Caco-2 (cell line): Measurements from ENCODE around the gene AFMID. TPM values are rescaled to one million over a fixed set of nuclear protein-coding genes. Genes with fewer than 3 reads are reported as not detected.

Experiments
- BruUV-seq: library from RNA; stranded (reverse); fragments of 400-500 nt; replicated peaks from 2 replicates; lab custom pipeline; 2021; lab: Mats Ljungman, UMichigan
- CTCF ChIA-PET: fragments of 300-600 bp; sonication (Branson Sonifier 250); formaldehyde crosslinking; loops from one replicate; lab custom pipeline; 2022; ENCODE audit warnings: antibody characterized with exemption; lab: Charles Lee
- POLR2A ChIA-PET: fragments of 300-600 bp; sonication (Branson Sonifier 250); formaldehyde crosslinking; loops from one replicate; lab custom pipeline; 2022; ENCODE audit warnings: antibody characterized with exemption; lab: Charles Lee
- DNase-seq, 2 experiments: peaks; one replicate each; pipeline versions ENCODE4 v3.0.0 to v3.0.0-alpha.2; 2020 to 2022
- H3K27me3 ChIP-seq: replicated peaks from 2 replicates; pipeline ENCODE4 v1.6.0; 2011; ENCODE audit warnings: low read length; ENCODE audit not compliant: control insufficient read depth, insufficient read depth
- H3K36me3 ChIP-seq: 2 replicates; pipeline ENCODE4 v1.5.1; 2011; ENCODE audit warnings: low read length; ENCODE audit not compliant: control insufficient read depth, insufficient read depth
- H3K4me1 ChIP-seq: fragments of 250-450 bp; sonication (Bioruptor Pico); 2 replicates; pipeline ENCODE4 v1.5.1; 2020; ENCODE audit warnings: mild to moderate bottlenecking
- H3K4me3 ChIP-seq: 2 replicates; pipeline ENCODE4 v1.5.1; 2011; ENCODE audit warnings: low read depth, mild to moderate bottlenecking, control low read depth, low read length
- H3K9me3 ChIP-seq: fragments of 250-450 bp; sonication (Bioruptor Pico); 2 replicates; pipeline ENCODE4 v1.5.1; 2020; ENCODE audit warnings: mild to moderate bottlenecking, moderate library complexity
- H3K27ac Mint-ChIP-seq: one replicate; pipeline ENCODE4 v1.8.0; 2022; ENCODE audit warnings: mixed read lengths; ENCODE audit not compliant: unreplicated experiment
- H3K27me3 Mint-ChIP-seq: one replicate; pipeline ENCODE4 v1.8.0; 2022; ENCODE audit warnings: mixed read lengths; ENCODE audit not compliant: insufficient read depth, unreplicated experiment
- H3K36me3 Mint-ChIP-seq: one replicate; pipeline ENCODE4 v1.8.0; 2022; ENCODE audit warnings: mild to moderate bottlenecking, mixed read lengths; ENCODE audit not compliant: insufficient read depth, unreplicated experiment
- H3K4me1 Mint-ChIP-seq: one replicate; pipeline ENCODE4 v1.8.0; 2022; ENCODE audit warnings: low read depth, mixed read lengths; ENCODE audit not compliant: unreplicated experiment
- H3K4me3 Mint-ChIP-seq: one replicate; pipeline ENCODE4 v1.8.0; 2022; ENCODE audit warnings: mild to moderate bottlenecking, moderate library complexity, mixed read lengths; ENCODE audit not compliant: unreplicated experiment
- H3K9me3 Mint-ChIP-seq: one replicate; pipeline ENCODE4 v1.8.0; 2022; ENCODE audit warnings: mixed read lengths; ENCODE audit not compliant: unreplicated experiment
- intact Hi-C: fragments of 100-400 bp; cut with micrococcal nuclease; formaldehyde crosslinking; loops from one replicate; pipeline ENCODE4 v1.10.0; 2022; ENCODE audit not compliant: unreplicated experiment
- total RNA-seq: library from RNA; stranded (reverse); gene quantifications from 2 replicates; pipeline ENCODE4 v1.2.3, GENCODE V29; 2022
- TF ChIP-seq, protein P1 (sequence below), 2 experiments: fragments of 200-600 bp in 1 of 2; IDR thresholded peaks; 1 replicate in 1 of 2; 2 replicates in 1 of 2; pipeline versions ENCODE4 v1.5.1 to v1.8.0; 2011 to 2022; ENCODE audit warnings: antibody characterized with exemption in 1 of 2, control low read depth in 1 of 2, inconsistent platforms in 1 of 2, low read depth in 1 of 2, low read length in 1 of 2, mild to moderate bottlenecking in 1 of 2, moderate library complexity in 1 of 2; ENCODE audit not compliant: insufficient read depth in 1 of 2, severe bottlenecking in 1 of 2, unreplicated experiment in 1 of 2

The AFMID gene
- total RNA-seq, 1 experiment from 2014 or later: 83.0 TPM

DNA sequence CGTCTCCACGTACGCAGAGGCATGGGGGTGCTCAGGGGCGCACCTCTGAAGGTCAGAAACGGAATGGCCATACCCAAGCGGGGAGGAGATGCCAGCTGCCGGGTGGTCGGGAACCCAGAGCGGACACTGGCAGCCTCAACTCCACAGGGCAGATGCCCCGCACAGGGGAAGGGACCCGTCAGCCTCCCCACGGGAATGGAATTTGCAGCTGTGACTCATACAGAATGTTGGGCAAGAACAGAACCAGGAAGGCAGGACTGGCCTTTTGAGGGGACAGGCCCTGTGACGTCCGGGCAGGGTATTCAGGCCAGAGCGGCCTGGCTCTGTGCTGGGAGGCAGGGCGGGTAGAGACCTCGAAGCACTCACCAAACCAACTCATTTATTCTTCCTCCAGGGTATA is 7.8 kb upstream of the AFMID start:
- no peak overlapping the region for H3K4me3 ChIP-seq
- no TSS peak for BruUV-seq
- intact Hi-C loops: no loop called here
- Mint-ChIP-seq H3K27ac (peak overlapping the region; percentile 75), H3K9me3 (no peaks in the 10 kb centered on the region), H3K36me3 (peaks cover 97% of the 10 kb centered on the region), H3K4me1 (peaks cover 6% of the 10 kb centered on the region), H3K4me3 (no peak overlapping the region), H3K27me3 (no peaks in the 10 kb centered on the region)
- H3K36me3 ChIP-seq: peaks cover 2% of the 10 kb centered on the region
- CTCF ChIA-PET: interaction anchor here (0.6 kb wide), 1 partner anchor 10 kb away, joined by 3 read pairs; no protein-coding TSS in a partner anchor
- POLR2A ChIA-PET: no interaction called here
- no peaks in the 10 kb centered on the region for H3K27me3 ChIP-seq
- no peaks in the 10 kb centered on the region for H3K9me3 ChIP-seq
- no peaks in the 10 kb centered on the region; the same call in 1 of the 2 replicates for H3K4me1 ChIP-seq
- TF ChIP-seq, protein P1, sequence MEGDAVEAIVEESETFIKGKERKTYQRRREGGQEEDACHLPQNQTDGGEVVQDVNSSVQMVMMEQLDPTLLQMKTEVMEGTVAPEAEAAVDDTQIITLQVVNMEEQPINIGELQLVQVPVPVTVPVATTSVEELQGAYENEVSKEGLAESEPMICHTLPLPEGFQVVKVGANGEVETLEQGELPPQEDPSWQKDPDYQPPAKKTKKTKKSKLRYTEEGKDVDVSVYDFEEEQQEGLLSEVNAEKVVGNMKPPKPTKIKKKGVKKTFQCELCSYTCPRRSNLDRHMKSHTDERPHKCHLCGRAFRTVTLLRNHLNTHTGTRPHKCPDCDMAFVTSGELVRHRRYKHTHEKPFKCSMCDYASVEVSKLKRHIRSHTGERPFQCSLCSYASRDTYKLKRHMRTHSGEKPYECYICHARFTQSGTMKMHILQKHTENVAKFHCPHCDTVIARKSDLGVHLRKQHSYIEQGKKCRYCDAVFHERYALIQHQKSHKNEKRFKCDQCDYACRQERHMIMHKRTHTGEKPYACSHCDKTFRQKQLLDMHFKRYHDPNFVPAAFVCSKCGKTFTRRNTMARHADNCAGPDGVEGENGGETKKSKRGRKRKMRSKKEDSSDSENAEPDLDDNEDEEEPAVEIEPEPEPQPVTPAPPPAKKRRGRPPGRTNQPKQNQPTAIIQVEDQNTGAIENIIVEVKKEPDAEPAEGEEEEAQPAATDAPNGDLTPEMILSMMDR (IDR thresholded peaks at IDR 0.05; ENCODE audit: insufficient read depth in 1 of 2, low read depth in 1 of 2, low read length in 1 of 2, severe bottlenecking in 1 of 2, unreplicated experiment in 1 of 2): no peak
- no peak for DNase-seq

DNA sequence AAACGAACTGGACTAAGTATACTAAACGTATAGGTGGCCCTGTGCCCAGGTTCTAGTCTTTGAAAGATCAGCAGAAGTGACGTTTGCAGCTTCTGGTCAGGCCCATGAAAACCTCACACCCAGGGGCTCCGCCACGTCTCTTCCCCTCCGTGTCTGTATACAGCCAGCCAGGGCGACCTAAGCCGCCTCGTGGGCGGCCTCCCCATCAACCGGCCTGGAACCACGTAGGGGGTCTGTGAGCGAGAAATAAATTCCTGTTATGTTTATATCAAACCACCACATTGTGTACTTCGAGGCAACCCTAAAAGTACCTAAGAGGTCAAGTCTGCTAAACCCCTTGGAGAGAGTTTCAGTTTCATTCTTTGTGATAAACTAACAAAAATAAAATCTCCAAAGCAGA is 7.1 kb upstream of the AFMID start:
- Mint-ChIP-seq H3K27me3 (no peaks in the 10 kb centered on the region), H3K9me3 (no peaks in the 10 kb centered on the region), H3K36me3 (peaks cover 97% of the 10 kb centered on the region), H3K4me3 (no peak overlapping the region), H3K4me1 (peaks cover 13% of the 10 kb centered on the region), H3K27ac (no peak overlapping the region)
- Histone ChIP-seq H3K27me3 (no peaks in the 10 kb centered on the region), H3K4me3 (no peak overlapping the region), H3K9me3 (no peaks in the 10 kb centered on the region), H3K4me1 (peaks cover 3% of the 10 kb centered on the region; the same call in 1 of the 2 replicates), H3K36me3 (peaks cover 2% of the 10 kb centered on the region)
- intact Hi-C loops: no loop called here
- no TSS peak for BruUV-seq
- ChIA-PET POLR2A (no interaction called here), CTCF (no interaction called here)
- TF ChIP-seq, protein P1 (IDR thresholded peaks at IDR 0.05; ENCODE audit: insufficient read depth in 1 of 2, low read depth in 1 of 2, low read length in 1 of 2, severe bottlenecking in 1 of 2, unreplicated experiment in 1 of 2): no peak
- no peak for DNase-seq

DNA sequence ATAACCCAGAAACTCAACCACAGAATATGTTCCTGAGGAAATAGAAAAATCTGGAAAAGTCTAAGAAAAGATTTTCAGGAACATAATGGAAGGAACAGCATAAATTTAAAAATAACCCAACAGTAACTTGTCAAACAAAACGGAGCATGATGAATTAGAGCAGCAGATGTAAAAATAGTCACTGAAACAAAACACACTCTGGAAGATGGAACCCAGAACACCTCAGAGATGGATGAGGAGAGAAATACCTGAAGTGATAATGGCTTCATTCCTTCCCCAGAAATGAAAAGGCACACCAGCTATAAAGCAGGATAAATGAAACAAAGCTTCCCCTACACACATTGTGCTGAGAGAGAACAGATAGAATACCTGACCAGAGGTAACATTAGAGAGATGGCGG is 6.7 kb upstream of the AFMID start:
- Mint-ChIP-seq H3K4me3 (no peak overlapping the region), H3K36me3 (peaks cover 97% of the 10 kb centered on the region), H3K27ac (no peak overlapping the region), H3K27me3 (no peaks in the 10 kb centered on the region), H3K9me3 (no peaks in the 10 kb centered on the region), H3K4me1 (peaks cover 16% of the 10 kb centered on the region)
- no peak for DNase-seq
- Histone ChIP-seq H3K27me3 (no peaks in the 10 kb centered on the region), H3K4me1 (peaks cover 7% of the 10 kb centered on the region), H3K9me3 (no peaks in the 10 kb centered on the region), H3K36me3 (peaks cover 2% of the 10 kb centered on the region), H3K4me3 (no peak overlapping the region)
- ChIA-PET CTCF (no interaction called here), POLR2A (interaction anchor here (0.6 kb wide), 1 partner anchor 52 kb away, joined by 4 read pairs; no protein-coding TSS in a partner anchor)
- intact Hi-C loops: no loop called here
- no TSS peak for BruUV-seq
- TF ChIP-seq, protein P1 (IDR thresholded peaks at IDR 0.05; ENCODE audit: insufficient read depth in 1 of 2, low read depth in 1 of 2, low read length in 1 of 2, severe bottlenecking in 1 of 2, unreplicated experiment in 1 of 2): no peak
